ENCODE measurements around the gene SLC4A8. TPM values are rescaled to one million over a fixed set of nuclear protein-coding genes. Genes with fewer than 3 reads are reported as not detected.

SLC4A8 gene
- total and polyA plus RNA-seq, 4 donors = 1.1 to 12.2 (median 3.0) TPM

GRCh38 chr12:51401900-51402299, 22.7 kb upstream of the SLC4A8 start:
- no peaks in the 10 kb centered on the region for H3K36me3 ChIP-seq (ENCODE audit: control insufficient read depth in 4 of 4, insufficient read depth in 4 of 4, low read length in 4 of 4)
- 0% methylated on average over 1 of the region's 1 CpG for WGBS, 2 donors
- no peak for ATAC-seq (ENCODE audit: insufficient read depth, low FRiP score)

GRCh38 chr12:51403159-51403558, 21.5 kb upstream of the SLC4A8 start:
- no peaks in the 10 kb centered on the region for H3K36me3 ChIP-seq (ENCODE audit: control insufficient read depth in 4 of 4, insufficient read depth in 4 of 4, low read length in 4 of 4)
- WGBS, 2 donors = 90 to 92% methylated on average over 6 of the region's 6 CpGs
- H3K4me3 ChIP-seq = no peak overlapping the region
- H3K4me1 ChIP-seq (ENCODE audit: control insufficient read depth in 5 of 5, insufficient read depth in 5 of 5, low read length in 5 of 5) = peaks cover 0 to 4% (median 0%) of the 10 kb centered on the region in 5 donors
- TF ChIP-seq CTCF (IDR thresholded peaks at IDR 0.05; ENCODE audit: control extremely low read depth, extremely low read depth) = no peak
- no peak overlapping the region for H3K9ac ChIP-seq (ENCODE audit: insufficient read depth in 1 of 2, low read length in 2 of 2)
- no peak for ATAC-seq (ENCODE audit: insufficient read depth, low FRiP score)
- peaks cover 0 to 3% (median 0%) of the 10 kb centered on the region in 4 donors for H3K9me3 ChIP-seq (ENCODE audit: control insufficient read depth in 4 of 4, insufficient read depth in 3 of 4, low read length in 3 of 4)
- no peaks in the 10 kb centered on the region for H3K27me3 ChIP-seq (ENCODE audit: control insufficient read depth in 3 of 3, insufficient read depth in 3 of 3, low read length in 2 of 3)
- DNase-seq = no peak
- no peak overlapping the region for H3K27ac ChIP-seq (ENCODE audit: low read depth in 1 of 2, low read length in 1 of 2)

More at GRCh38 chr12:51401900-51402299, 22.7 kb upstream of the SLC4A8 start:
- Histone ChIP-seq H3K27ac (ENCODE audit: low read depth in 1 of 2, low read length in 1 of 2) (no peak overlapping the region), H3K4me3 (no peak overlapping the region), H3K9ac (ENCODE audit: insufficient read depth in 1 of 2, low read length in 2 of 2) (no peak overlapping the region), H3K4me1 (ENCODE audit: control insufficient read depth in 5 of 5, insufficient read depth in 5 of 5, low read length in 5 of 5) (peaks cover 0 to 4% (median 0%) of the 10 kb centered on the region in 5 donors), H3K9me3 (ENCODE audit: control insufficient read depth in 4 of 4, insufficient read depth in 3 of 4, low read length in 3 of 4) (peaks cover 0 to 3% (median 0%) of the 10 kb centered on the region in 4 donors), H3K27me3 (ENCODE audit: control insufficient read depth in 3 of 3, insufficient read depth in 3 of 3, low read length in 2 of 3) (no peaks in the 10 kb centered on the region)
- DNase-seq = no peak
- no peak for TF ChIP-seq CTCF (IDR thresholded peaks at IDR 0.05; ENCODE audit: control extremely low read depth, extremely low read depth)

GRCh38 chr12:51403681-51404136, 20.9 kb upstream of the SLC4A8 start:
- 50 to 79% methylated on average over 4 of the region's 4 CpGs for WGBS, 2 donors
- ATAC-seq (ENCODE audit: insufficient read depth, low FRiP score) = no peak

More at GRCh38 chr12:51403681-51404136, 20.9 kb upstream of the SLC4A8 start:
- TF ChIP-seq CTCF (IDR thresholded peaks at IDR 0.05; ENCODE audit: control extremely low read depth, extremely low read depth) = no peak
- Histone ChIP-seq H3K27me3 (ENCODE audit: control insufficient read depth in 3 of 3, insufficient read depth in 3 of 3, low read length in 2 of 3) (no peaks in the 10 kb centered on the region), H3K9me3 (ENCODE audit: control insufficient read depth in 4 of 4, insufficient read depth in 3 of 4, low read length in 3 of 4) (peaks cover 0 to 3% (median 0%) of the 10 kb centered on the region in 4 donors), H3K27ac (ENCODE audit: low read depth in 1 of 2, low read length in 1 of 2) (no peak overlapping the region), H3K36me3 (ENCODE audit: control insufficient read depth in 4 of 4, insufficient read depth in 4 of 4, low read length in 4 of 4) (no peaks in the 10 kb centered on the region), H3K9ac (ENCODE audit: insufficient read depth in 1 of 2, low read length in 2 of 2) (no peak overlapping the region), H3K4me1 (ENCODE audit: control insufficient read depth in 5 of 5, insufficient read depth in 5 of 5, low read length in 5 of 5) (peaks cover 0 to 4% (median 0%) of the 10 kb centered on the region in 5 donors), H3K4me3 (no peak overlapping the region)
- DNase-seq = no peak

All from lung (tissue), 12 donors.